ENCODE results near the gene RYR1.

RYR1 gene

DNA sequence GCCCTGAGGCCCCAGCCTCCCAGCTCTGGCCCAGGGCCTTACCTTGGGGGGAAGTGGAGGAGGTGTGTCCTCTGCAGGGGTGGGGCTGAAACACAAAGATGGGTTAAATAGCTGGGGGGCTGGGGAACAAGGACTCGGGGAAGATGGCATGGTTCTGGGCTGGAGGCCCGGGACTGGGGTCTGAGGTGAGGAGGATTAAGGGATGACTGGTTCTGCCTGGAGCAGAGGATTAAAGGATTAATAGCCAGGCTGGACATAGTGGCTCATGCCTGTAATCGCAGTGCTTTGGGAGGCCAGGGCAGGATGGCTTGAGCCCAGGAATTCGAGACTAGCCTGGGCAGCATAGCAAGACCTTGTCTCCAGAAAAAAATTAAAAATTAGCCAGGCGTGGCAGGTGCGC lies 172.6 kb downstream of the RYR1 start:
- TF ChIP-seq SUZ12 (IDR thresholded peaks at IDR 0.05; ENCODE audit: extremely low read depth, insufficient read depth, insufficient read length): no peak
- no peak for TF ChIP-seq ZNF274 (IDR thresholded peaks at IDR 0.05; ENCODE audit: low read depth, low read length)
- TF ChIP-seq YY1 (IDR thresholded peaks at IDR 0.05; ENCODE audit: insufficient read depth, insufficient read length): no peak
- Histone ChIP-seq H3K9ac (ENCODE audit: insufficient read length, low read depth) (no peak overlapping the region), H3K9me3 (ENCODE audit: insufficient read depth, low read length) (no peaks in the 10 kb centered on the region), H3K4me1 (ENCODE audit: insufficient read depth, insufficient read length) (peaks cover 5% of the 10 kb centered on the region), H3K36me3 (ENCODE audit: insufficient read depth, insufficient read length, low read length) (no peaks in the 10 kb centered on the region), H3K4me3 (ENCODE audit: insufficient read length, low read depth) (no peak overlapping the region), H3K27me3 (ENCODE audit: insufficient read depth, insufficient read length) (no peaks in the 10 kb centered on the region)
- no peak for DNase-seq (ENCODE audit: low read depth, low spot score)

DNA sequence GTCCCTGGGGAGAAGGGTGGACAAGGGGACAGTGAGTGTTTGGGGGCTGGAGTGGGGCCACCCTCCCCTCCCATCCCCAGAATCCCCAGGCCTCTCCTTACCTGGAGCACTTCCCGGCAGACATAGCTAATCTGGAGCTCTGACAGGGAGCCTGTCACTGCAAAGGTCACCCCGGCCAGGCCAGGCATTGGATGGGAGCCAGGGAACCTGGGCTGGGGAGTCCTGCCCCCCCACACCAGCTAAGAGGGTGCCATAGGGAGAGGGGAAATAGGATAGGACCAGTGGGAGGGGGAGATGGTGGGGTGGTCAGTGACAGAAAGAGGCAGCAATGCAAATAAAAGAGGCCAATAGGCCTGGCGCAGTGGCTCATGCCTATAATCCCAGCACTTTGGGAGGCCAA lies 180.8 kb downstream of the RYR1 start:
- H3K9me3 ChIP-seq (ENCODE audit: insufficient read depth, low read length): no peaks in the 10 kb centered on the region
- no peak overlapping the region for H3K4me3 ChIP-seq (ENCODE audit: insufficient read length, low read depth)
- H3K36me3 ChIP-seq (ENCODE audit: insufficient read depth, insufficient read length, low read length): no peaks in the 10 kb centered on the region
- no peaks in the 10 kb centered on the region for H3K27me3 ChIP-seq (ENCODE audit: insufficient read depth, insufficient read length)
- H3K4me1 ChIP-seq (ENCODE audit: insufficient read depth, insufficient read length): peaks cover 9% of the 10 kb centered on the region
- TF ChIP-seq YY1 (IDR thresholded peaks at IDR 0.05; ENCODE audit: insufficient read depth, insufficient read length) (no peak), SUZ12 (IDR thresholded peaks at IDR 0.05; ENCODE audit: extremely low read depth, insufficient read depth, insufficient read length) (no peak), ZNF274 (IDR thresholded peaks at IDR 0.05; ENCODE audit: low read depth, low read length) (no peak)
- no peak overlapping the region for H3K9ac ChIP-seq (ENCODE audit: insufficient read length, low read depth)
- DNase-seq (ENCODE audit: low read depth, low spot score): no peak

DNA sequence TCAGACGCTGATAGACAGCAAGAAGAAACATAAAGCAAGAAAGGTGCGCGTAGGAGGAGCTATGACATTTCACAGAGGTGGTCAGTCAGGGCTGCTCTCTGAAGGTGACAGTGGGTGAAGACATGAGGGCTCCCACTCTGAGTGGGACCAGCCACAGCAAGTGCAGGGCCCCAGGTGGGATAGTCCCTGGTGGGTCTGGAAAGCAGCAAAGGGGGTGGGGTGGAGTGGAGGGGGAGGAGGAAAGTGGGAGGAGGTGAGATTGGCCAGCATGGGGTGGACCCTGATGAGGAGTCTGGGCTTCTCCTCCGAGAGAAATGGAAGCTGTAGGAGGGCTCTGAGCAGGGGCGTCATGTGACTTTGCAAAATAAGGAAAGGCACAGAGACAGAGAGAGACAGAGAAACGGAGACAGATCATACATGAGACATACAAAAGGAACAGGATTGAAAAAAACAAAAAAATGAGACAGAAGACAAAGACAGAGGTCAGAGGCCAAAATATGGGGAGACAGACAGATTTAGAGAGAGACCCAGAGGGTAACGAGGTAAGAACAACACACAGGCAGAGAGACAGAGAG lies 181.6 kb downstream of the RYR1 start:
- Histone ChIP-seq H3K4me1 (ENCODE audit: insufficient read depth, insufficient read length) (peaks cover 12% of the 10 kb centered on the region), H3K9me3 (ENCODE audit: insufficient read depth, low read length) (no peaks in the 10 kb centered on the region), H3K36me3 (ENCODE audit: insufficient read depth, insufficient read length, low read length) (peaks cover 5% of the 10 kb centered on the region), H3K4me3 (ENCODE audit: insufficient read length, low read depth) (no peak overlapping the region), H3K27me3 (ENCODE audit: insufficient read depth, insufficient read length) (no peaks in the 10 kb centered on the region), H3K9ac (ENCODE audit: insufficient read length, low read depth) (no peak overlapping the region)
- no peak for DNase-seq (ENCODE audit: low read depth, low spot score)
- TF ChIP-seq SUZ12 (IDR thresholded peaks at IDR 0.05; ENCODE audit: extremely low read depth, insufficient read depth, insufficient read length) (no peak), YY1 (IDR thresholded peaks at IDR 0.05; ENCODE audit: insufficient read depth, insufficient read length) (no peak), ZNF274 (IDR thresholded peaks at IDR 0.05; ENCODE audit: low read depth, low read length) (no peak)

- H3K36me3 ChIP-seq (ENCODE audit: insufficient read depth, insufficient read length, low read length): peaks cover 17% of the 10 kb centered on the region
- TF ChIP-seq ZNF274 (IDR thresholded peaks at IDR 0.05; ENCODE audit: low read depth, low read length): no peak
- TF ChIP-seq YY1 (IDR thresholded peaks at IDR 0.05; ENCODE audit: insufficient read depth, insufficient read length): no peak
- TF ChIP-seq SUZ12 (IDR thresholded peaks at IDR 0.05; ENCODE audit: extremely low read depth, insufficient read depth, insufficient read length): no peak
- no peak overlapping the region for H3K9ac ChIP-seq (ENCODE audit: insufficient read length, low read depth)
These were observed 182.8 kb downstream of the RYR1 start for GRCh38 chr19:38616265-38616664.

GRCh38 chr19:38617283-38617763 lies 183.8 kb downstream of the RYR1 start:
- no peaks in the 10 kb centered on the region for H3K9me3 ChIP-seq (ENCODE audit: insufficient read depth, low read length)
- H3K36me3 ChIP-seq (ENCODE audit: insufficient read depth, insufficient read length, low read length): peaks cover 27% of the 10 kb centered on the region
- H3K9ac ChIP-seq (ENCODE audit: insufficient read length, low read depth): peak overlapping the region; percentile 95
- no peaks in the 10 kb centered on the region for H3K27me3 ChIP-seq (ENCODE audit: insufficient read depth, insufficient read length)
- H3K4me1 ChIP-seq (ENCODE audit: insufficient read depth, insufficient read length): peaks cover 14% of the 10 kb centered on the region
- no peak for DNase-seq (ENCODE audit: low read depth, low spot score)
- H3K4me3 ChIP-seq (ENCODE audit: insufficient read length, low read depth): peak overlapping the region; percentile 16
- TF ChIP-seq SUZ12 (IDR thresholded peaks at IDR 0.05; ENCODE audit: extremely low read depth, insufficient read depth, insufficient read length): no peak
- TF ChIP-seq ZNF274 (IDR thresholded peaks at IDR 0.05; ENCODE audit: low read depth, low read length): no peak
- TF ChIP-seq YY1 (IDR thresholded peaks at IDR 0.05; ENCODE audit: insufficient read depth, insufficient read length): no peak

More at GRCh38 chr19:38616265-38616664, 182.8 kb downstream of the RYR1 start:
- no peak for DNase-seq (ENCODE audit: low read depth, low spot score)
- peaks cover 14% of the 10 kb centered on the region for H3K4me1 ChIP-seq (ENCODE audit: insufficient read depth, insufficient read length)
- H3K27me3 ChIP-seq (ENCODE audit: insufficient read depth, insufficient read length): no peaks in the 10 kb centered on the region
- H3K9me3 ChIP-seq (ENCODE audit: insufficient read depth, low read length): no peaks in the 10 kb centered on the region
- no peak overlapping the region for H3K4me3 ChIP-seq (ENCODE audit: insufficient read length, low read depth)

DNA sequence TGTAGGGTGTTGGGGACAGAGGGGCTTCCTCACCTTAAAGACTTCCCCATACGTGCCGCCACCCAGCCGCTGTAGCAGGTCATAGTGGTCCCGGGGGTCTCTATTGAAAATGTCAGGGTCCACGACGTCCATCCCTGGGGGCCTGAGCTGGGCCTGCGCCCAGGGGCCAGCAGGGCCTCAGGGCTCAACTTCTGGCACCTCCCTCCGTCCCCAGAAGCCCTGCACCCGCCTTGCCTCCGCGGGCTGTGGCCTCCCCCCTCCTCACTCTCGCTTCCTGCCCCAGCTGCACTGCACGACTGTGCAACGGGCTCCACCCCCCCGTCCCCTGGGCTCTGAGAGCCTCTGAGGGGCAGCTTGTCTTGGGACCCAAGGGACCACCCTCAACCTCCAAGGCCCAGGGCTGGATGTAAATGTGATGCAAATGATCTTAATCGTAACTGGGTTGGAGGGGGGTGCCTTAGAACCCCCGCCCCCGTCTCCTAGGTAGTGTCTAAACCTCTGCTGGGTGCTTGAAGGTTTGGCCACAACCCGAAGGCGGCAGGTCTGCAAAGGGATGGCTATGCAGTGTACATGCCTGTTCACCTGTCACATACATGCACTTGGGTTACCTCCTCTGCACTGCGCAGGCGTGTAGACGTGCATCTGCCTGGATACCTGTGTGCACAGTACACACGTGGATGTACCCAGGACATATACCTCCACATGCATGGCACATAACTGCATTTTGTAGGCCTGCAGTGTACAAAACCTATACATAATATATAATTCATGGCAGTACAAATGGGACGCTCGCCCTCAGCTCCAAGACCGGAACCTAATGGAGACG lies 184.5 kb downstream of the RYR1 start, which contains the start of gene MAP4K1:
MAP4K1 (minus strand) TSS at position 190 of the 826 bp plus-strand sequence; CDS start at position 132, 58 bp downstream.
- H3K27me3 ChIP-seq (ENCODE audit: insufficient read depth, insufficient read length): no peaks in the 10 kb centered on the region
- H3K4me1 ChIP-seq (ENCODE audit: insufficient read depth, insufficient read length): peaks cover 14% of the 10 kb centered on the region
- no peak for DNase-seq (ENCODE audit: low read depth, low spot score)
- H3K9me3 ChIP-seq (ENCODE audit: insufficient read depth, low read length): no peaks in the 10 kb centered on the region
- H3K36me3 ChIP-seq (ENCODE audit: insufficient read depth, insufficient read length, low read length): peaks cover 32% of the 10 kb centered on the region
- peak within 1 kb of the TSS; percentile 99 for H3K4me3 ChIP-seq (ENCODE audit: insufficient read length, low read depth)
- TF ChIP-seq ZNF274 (IDR thresholded peaks at IDR 0.05; ENCODE audit: low read depth, low read length): no peak
- peak within 1 kb of the TSS; percentile 95 for H3K9ac ChIP-seq (ENCODE audit: insufficient read length, low read depth)

Data from NT2/D1 (cell line).